ENCODE measurements around the gene CXorf65.
A peak's percentile ranks its signal among the peaks of the same experiment; 100 is the strongest.

Gene CXorf65

DNA sequence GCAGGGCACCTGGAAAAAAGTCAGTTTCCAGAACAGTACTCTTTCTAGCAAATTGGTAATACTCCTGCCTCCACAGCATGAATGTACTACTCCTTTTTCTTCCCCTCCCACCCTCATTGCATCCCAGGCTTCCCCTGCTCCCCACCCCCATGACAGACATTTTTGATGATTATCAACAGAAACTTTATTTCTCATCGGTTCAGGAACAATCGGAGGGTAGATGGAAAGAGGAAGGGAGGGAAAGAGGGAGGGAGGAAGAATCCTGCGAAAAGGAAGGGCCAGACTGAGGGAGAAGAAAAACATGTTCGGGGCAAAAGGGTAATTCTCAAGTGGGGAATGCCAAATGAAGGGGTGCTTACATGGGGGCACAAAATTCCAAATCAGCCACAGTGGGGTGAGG lies 705 bp upstream of the CXorf65 start:
- no peak for DNase-seq (ENCODE audit: low read depth in 2 of 2)

DNA sequence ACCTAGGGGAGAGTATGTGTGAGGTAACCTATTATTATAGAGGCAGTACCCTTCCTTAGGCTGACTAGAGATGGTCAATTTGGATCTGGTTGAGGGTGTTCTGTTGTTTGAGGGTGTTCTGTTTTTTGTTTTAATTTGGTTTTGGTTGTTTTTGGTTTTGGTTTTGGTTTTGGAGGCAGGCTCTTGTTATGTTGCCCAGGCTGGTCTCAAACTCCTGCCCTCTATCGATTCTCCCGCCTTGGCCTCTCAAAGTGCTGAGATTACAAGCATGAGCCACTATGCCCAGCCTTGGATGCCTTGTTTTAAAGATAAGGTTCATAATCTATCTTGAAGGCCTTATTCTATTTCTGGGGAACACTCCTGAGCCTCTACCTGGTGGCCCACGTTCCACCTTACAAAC lies 912 bp downstream of the CXorf65 start:
- no peak for DNase-seq (ENCODE audit: low read depth in 2 of 2)

DNA sequence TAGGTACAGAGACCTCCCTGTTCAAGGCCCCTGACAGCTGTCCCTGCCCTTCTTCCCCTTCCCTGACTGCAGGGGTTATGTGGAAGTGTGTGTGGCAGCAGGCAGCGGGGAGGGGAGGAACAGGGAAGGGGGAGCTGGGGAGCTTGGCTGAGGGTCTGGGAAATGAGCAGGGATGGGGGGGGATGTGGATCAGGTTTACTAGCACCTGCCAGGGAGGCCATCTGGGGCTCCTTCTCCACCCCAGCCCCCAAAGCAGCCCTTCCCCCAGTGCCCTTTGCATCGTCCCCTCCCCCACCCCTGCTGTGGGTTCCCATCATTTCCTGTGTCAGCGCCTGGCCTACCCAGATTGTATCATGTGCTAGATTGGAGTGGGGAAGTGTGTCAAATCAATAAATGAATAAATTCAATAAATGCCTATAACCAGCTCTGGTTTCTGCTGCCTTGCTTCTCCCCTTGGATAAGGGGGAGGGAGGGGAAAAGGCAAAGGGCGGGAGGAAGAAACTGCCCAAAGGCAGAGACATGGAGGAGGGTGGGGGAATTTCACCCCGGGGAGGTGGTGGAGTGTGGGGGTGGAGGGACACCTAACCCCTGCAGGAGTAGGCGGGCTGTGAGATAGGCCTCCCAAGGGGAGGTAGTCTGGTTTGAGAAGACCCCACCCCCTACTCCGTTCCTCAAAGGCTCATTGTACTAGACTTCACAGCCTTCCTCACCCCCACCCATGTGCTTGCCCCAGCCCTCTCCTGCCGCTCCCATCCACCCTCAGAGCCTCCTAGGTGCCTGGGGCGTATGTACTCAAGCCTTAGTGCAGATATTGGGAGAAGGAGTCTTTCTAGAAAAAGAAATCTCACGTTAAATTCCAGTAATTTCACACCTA lies 3.2 kb downstream of the CXorf65 start:
- DNase-seq (ENCODE audit: low read depth in 2 of 2) = no peak

DNA sequence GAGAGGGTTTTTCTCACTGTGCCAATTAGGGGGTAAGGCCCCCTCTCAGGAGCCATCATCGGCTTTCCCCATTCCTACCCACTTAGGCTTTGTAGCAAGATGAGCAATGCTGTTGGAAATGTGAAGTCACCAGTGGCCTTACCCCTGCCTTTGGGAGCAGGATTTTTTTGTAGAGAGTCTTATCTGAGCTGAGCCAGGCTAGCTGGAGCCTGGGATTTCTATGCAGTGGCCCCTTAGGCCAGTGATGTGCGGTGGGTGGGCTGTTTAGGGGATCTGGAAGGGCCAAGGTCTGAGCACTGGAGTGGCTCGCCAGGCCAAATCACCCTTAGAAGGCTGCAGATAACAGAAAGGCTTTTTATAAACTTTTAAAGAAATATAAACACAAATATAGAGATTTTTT lies 4.2 kb downstream of the CXorf65 start:
- no peak for DNase-seq (ENCODE audit: low read depth in 2 of 2)

DNA sequence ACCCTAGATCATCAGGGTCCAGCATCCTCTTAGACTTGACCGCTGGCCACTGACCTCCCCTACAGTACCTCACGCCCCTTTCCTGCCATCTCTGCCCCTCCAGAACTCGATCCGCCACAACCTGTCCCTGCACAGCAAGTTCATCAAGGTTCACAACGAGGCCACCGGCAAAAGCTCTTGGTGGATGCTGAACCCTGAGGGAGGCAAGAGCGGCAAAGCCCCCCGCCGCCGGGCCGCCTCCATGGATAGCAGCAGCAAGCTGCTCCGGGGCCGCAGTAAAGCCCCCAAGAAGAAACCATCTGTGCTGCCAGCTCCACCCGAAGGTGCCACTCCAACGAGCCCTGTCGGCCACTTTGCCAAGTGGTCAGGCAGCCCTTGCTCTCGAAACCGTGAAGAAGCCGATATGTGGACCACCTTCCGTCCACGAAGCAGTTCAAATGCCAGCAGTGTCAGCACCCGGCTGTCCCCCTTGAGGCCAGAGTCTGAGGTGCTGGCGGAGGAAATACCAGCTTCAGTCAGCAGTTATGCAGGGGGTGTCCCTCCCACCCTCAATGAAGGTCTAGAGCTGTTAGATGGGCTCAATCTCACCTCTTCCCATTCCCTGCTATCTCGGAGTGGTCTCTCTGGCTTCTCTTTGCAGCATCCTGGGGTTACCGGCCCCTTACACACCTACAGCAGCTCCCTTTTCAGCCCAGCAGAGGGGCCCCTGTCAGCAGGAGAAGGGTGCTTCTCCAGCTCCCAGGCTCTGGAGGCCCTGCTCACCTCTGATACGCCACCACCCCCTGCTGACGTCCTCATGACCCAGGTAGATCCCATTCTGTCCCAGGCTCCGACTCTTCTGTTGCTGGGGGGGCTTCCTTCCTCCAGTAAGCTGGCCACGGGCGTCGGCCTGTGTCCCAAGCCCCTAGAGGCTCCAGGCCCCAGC lies 5.7 kb downstream of the CXorf65 start:
- DNase-seq (ENCODE audit: low read depth in 2 of 2) = no peak

DNA sequence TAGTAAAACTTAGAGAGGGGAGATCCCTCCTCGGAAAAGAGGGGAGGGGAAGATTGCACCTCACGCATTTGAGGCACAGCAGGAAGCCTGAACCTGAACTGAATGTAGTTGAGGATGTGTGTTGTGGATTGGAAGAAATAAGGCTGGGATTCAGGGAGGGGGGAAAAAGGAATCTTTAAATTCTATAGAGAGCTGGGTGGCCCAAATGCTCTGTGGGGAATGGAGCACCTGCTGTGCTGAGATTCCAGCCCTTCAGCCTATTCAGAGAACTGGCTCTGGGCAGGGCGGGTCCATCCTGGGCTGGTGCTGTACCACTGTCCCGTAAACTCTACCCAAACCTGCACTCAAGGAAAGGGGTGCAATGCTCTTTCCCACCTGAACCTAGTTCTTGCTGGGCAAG lies 6.8 kb downstream of the CXorf65 start:
- no peak for DNase-seq (ENCODE audit: low read depth in 2 of 2)

DNA sequence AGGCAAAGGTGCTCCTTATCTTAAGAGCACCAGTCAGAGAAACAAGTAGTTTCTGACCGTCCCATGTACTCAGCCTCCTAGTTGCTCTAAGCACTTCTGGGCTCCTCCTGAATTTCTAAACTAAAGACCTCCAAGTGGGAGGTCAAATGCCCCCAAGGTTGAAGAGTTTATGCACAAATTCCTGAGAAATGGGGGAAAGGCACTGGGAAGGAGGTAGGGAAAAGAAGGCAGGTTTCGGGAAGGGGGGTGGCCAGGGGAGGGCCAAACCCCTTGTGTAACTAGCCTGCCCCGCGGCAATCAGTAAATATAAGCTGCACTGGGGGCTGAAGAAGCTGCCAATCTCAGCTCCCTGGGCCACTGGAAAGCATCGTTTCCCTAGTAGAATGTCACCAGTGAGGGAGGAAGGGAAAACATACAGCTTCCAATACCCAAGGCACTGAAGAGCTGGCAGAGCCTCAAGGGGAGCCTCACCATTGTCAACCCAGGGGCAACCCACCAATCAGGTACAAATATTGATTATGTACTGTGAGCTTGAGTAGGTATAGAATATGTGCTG lies 7.5 kb downstream of the CXorf65 start:
- no peak for DNase-seq (ENCODE audit: low read depth in 2 of 2)

DNA sequence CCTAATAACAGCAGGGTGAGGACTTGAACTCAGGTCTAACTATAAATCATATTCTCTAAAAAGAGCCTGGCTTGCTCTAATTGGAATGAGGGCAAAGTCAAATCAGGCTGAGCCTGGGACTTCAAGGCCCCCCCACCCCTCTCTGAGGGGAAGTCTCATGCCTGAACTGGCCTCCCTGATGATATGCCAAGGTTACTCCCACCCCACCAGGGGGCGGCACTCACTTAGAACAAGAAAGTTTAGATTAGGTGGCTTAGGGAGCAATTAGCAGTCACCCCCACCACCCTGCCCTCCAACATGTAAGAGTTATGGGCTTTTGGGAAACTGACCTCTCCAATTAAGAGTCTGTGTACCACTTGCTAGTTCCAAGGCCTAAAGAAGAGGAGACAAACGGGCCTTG lies 8.2 kb downstream of the CXorf65 start:
- peak in 1 of 2 donors; percentile 68 for DNase-seq (ENCODE audit: low read depth in 2 of 2)

DNA sequence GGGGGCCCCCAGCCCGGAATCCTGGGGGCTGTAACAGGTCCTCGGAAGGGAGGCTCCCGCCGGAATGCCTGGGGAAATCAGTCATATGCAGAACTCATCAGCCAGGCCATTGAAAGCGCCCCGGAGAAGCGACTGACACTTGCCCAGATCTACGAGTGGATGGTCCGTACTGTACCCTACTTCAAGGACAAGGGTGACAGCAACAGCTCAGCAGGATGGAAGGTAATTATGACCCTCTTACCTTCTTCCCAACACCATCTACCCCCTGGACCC lies 9.8 kb downstream of the CXorf65 start:
- DNase-seq (ENCODE audit: low read depth in 2 of 2) = no peak

DNA sequence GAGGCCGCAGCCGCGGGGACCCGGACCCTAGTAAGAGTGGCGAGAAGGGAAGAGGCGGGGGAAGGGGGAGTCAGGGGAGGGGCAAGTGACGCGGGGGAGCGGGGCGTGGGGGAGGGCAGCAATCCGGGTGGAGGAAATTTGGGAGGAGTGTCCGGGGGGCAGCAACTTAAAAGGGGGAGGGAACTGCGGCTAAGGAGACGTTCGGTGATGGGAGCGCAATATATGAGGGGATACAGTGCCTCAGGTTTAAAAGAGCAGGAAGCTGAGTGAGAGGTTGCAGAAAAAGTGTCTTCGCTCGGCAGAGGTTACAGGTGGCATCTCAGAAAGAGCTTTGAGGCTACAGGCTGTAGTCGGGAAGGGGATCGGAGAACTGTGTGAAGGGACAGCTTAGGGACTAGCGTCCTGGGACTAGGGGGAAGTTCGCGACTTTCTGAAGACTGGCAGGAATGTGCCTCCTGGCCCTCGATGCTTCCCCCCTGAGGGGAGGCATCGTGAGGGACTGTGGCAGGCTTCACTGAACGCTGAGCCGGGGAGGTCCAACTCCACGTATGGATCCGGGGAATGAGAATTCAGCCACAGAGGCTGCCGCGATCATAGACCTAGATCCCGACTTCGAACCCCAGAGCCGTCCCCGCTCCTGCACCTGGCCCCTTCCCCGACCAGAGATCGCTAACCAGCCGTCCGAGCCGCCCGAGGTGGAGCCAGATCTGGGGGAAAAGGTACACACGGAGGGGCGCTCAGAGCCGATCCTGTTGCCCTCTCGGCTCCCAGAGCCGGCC lies 10.4 kb downstream of the CXorf65 start:
- DNase-seq (ENCODE audit: low read depth in 2 of 2) = no peak

DNA sequence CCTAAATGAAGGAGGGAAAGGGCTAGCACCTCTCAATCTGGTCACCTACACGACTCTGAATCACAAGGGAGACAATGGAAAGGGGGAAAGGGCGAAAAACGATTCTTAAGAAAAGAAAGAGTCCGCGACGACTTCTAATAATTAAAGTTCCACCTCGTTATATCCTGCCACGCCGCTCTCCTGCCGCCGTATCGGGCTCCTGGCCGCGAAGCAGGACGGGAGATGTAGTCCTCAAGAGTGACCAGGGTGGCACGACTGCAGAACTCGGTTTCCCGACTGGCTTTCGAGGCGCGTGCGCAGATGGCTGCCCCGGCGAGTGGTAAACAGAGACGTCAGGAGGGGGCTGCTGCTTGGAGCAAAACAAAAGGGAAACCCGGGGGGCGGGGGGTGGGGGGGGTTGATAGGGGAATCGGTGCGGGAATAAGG lies 11.0 kb downstream of the CXorf65 start, which contains the start of gene FOXO4:
Gene FOXO4 (plus strand): TSS at position 297 of the 426 bp plus-strand sequence. CDS start 678 bp downstream, outside the sequence.
- peak; percentile 78 to 86 for DNase-seq (ENCODE audit: low read depth in 2 of 2)

DNA sequence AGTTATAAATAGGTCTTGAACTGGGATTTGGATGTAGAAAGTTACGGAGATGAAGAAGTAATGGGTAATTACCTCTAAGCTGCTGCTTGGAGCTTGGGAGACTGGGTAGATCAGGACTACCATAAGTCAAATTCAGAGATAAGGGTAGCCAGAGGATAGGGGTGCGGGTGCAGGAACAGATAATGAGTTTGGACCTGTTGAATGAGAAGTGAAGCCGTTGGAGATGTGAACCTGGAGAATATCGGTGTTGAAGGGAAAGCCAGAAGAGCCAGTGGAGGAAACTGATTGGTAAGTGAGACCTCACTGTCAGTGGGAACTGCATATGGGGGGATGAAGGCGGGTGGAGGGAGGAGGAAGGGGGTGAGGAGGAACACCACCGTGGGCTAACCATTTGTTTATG lies 11.5 kb downstream of the CXorf65 start:
- no peak for DNase-seq (ENCODE audit: low read depth in 2 of 2)

DNA sequence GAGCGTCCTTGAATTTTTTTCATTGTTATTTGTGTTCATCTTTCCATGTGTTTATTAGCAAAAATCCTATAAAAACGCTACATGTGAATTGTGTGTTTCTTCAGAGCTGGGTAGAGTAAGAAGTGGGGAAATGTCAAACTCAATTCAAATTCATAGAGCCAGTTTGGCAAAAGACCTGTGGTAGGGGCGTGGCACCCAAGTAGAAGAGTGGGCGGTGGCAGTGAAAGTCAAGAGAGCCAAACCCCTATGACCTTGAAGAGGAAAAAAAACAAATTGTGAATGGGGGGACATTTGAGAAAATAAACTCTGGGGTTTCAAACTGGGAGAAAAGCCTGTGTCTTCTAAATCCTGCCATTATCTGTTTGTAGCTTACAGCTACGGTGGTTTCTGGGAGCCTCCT lies 15.3 kb downstream of the CXorf65 start:
- DNase-seq (ENCODE audit: low read depth in 2 of 2) = no peak

DNA sequence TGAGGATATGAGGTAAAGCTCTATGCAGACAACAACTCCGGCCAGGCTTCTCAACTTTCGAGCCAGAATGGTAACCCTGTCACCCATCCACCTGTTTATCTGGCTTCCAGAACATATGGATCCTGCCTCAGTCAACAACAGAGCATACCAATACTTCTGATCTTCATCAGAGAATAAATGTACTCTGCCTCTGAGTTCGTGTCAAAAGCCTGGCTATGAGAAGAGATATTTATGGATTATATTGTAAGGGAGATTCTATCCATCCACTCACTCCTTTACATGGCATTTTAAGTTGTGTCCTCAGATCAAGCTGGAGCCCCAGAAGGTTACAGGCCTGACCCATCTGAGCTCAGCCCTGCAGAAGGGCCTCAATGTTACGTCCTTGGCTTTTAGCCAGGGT lies 20.6 kb downstream of the CXorf65 start:
- DNase-seq (ENCODE audit: low read depth in 2 of 2) = no peak

DNA sequence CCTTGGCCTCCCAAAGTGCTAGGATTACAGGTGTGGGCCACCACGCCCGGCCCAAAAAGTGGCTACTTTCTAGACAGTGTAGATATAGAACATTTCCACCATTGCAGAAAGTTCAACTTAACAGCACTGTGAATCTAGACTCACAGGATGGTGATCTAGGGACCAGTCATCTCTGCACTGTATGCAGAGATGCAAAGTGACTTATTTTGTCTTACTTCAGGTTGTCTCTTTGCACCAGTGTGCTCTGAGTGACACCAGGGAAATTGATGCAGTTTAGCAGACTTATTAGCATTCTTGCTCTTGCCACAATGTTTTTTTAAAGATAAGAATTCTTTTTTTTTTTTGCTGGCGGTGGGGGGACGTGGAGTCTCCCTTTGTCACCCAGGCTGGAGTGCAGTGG lies 23.7 kb downstream of the CXorf65 start:
- no peak for DNase-seq (ENCODE audit: low read depth in 2 of 2)

DNA sequence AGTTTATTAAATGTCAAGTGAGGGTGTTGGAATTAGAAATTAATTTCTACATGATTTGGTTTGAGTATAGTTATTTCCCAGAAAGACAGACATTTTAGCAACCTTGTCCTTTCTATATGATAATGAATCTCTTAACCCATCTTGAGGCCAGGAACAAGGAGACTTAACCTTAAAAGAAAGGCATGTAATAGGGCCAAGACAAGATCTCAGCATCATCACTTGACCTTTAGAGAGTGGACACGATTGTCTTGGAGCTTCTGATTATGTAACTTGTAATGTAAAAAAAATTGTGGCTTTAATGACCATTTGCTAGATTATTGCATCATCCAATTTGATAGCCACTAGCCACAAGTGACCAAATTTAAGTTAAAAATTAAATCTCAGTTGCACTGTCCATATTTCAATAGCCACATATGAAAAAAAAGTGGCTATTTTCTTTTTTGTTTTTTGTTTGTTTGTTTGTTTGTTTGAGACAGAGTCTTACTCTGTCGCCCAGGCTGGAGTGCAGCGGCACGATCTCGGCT lies 24.4 kb downstream of the CXorf65 start:
- no peak for DNase-seq (ENCODE audit: low read depth in 2 of 2)

DNA sequence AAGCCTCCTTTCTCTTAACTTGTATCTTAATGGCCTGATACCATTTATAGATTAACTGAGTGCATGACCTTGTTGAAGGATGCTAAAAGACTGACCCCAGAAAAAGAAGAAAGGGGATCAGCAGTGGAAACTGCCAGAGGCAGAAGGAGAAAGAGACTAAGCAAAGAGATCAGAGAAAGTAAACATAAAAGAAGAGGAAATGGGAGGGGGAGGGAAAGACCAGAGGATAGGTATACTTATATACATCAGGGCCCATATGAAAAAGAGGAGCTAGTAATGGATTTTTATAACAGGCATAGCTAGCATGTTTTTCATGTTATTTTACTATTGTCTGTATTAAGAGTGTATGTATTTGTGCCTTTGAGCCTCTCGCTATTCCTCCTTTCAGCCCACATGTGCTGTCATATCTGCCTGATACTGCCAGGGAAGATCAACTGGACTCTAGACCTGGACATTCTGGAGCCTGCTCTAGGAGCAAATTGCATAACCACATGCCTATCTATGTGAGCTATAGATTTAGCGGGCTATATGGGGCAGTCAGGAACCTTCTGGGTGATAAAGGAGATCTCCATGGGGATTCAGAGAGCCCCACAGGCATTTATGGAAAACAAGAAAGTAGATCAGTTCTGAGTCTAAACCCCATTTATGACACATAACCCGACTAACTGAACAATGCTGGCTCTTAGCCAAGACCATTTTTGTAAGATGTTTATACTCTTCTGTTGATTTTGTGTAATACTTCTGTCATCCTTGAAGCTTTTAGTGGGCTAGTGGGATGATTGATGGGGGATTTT lies 25.0 kb downstream of the CXorf65 start:
- DNase-seq (ENCODE audit: low read depth in 2 of 2) = no peak

DNA sequence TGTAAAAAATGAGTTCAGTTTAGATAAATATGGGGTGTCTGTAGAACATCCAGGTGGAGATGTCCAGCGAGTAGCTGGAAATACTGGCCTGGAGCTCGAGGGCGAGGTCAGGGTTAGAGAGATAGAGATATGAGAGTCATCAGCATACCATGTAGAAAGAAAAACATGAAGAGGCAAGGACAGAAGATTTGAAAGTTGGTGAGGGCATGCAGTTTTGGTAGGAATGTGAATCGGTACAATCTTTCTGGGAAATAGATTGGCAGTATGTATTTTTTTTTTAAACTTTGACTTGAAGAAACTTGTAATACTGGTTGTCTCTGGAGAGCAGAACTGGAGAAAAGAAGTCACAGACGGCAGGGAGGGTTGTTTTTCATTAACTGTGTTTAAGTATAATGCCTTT lies 36.0 kb downstream of the CXorf65 start:
- no peak for DNase-seq (ENCODE audit: low read depth in 2 of 2)

DNA sequence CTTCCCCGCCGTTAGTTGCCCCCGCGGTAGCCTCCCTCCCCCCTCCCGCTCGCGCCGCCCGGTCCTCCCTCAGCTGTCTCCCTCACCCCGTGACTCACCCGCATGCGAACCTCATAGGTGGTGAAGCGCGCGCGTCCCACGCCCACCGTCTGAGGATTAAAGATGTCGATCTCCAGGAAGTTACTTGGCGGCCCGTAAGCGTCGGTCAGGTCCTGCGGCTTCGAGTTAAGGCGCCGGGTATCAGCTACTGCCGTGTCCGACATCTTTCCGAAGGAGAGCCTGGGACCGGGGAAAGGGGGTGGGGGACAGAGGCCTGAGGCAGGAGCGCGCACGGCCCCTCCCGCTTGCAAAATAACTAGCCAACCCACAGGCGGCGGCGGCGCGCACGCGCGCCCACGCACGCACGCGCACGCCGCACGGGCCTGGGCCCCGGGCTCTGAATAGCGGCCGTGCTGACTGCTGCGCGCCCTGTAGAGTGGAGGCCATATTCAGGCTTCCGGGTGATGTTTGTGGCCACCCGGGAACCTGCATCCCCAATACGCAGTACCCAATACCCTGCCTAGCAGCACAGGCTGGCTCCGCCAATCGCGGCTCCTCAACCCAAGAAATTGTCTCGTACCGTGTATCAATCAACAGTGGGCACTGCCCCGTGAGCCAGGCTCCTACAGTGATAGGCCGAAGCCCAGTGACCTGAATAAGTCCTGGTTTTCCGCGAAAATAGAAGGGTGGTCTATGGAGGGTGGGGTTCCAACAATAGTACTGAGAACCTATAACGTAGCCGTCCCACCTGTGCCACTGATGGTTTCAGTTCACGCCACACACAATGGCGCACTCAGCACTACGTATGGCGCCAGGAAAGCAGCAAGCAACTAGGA lies 38.3 kb downstream of the CXorf65 start, which contains the start of gene SNX12:
Gene SNX12 (minus strand): TSS at position 291 of the 875 bp plus-strand sequence. CDS start 28 bp downstream, at position 263.
- DNase-seq (ENCODE audit: low read depth in 2 of 2) = peak; percentile 79 to 81

DNA sequence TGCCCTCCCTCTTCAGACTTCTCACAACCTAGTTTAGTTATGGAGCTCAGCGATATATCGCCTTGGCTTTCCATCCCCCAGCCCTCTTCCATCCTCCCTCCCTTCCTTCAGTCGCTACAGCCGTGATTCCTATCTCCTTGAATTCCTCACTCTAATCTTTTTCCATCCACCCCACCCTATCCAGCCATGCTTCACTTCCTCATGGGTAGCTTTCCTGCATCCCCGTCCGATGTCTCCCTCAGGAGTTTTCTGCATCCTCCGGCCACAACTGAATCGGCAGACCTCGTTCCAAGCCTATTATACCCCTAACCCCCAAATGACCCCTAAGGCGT lies 38.9 kb downstream of the CXorf65 start:
- no peak for DNase-seq (ENCODE audit: low read depth in 2 of 2)

All from stimulated activated CD4-positive, alpha-beta T cell treated with anti-CD3 and anti-CD28 coated beads, Interleukin-15, amount 100 ng/mL, for 48 hours (primary cell).